H1 (cell line): ENCODE data around the gene PHACTR1. TPM values are rescaled to one million over a fixed set of nuclear protein-coding genes. Genes with fewer than 3 reads are reported as not detected.

Experiments used
- CREB1 ChIP-seq: IDR thresholded peaks from 2 replicates; pipeline ENCODE4 v1.6.1; 2012; ENCODE audit warnings: inconsistent platforms
- MAFK ChIP-seq: IDR thresholded peaks from 2 replicates; pipeline ENCODE4 v1.6.1; 2012; ENCODE audit warnings: low read depth, mild to moderate bottlenecking, improper control_type of control experiment, low read length
- RFX5 ChIP-seq: IDR thresholded peaks from 2 replicates; pipeline ENCODE4 v1.6.1; 2011; ENCODE audit warnings: low read depth, low read length, improper control_type of control experiment, borderline replicate concordance
- polyA plus RNA-seq, 7 experiments: library from polyadenylated mRNA; depleted of rRNA in 3 of 7; stranded (reverse) in 5 of 7; unstranded in 2 of 7; fragments of >200 nt in 5 of 7; fragments of 200-250 nt in 2 of 7; gene quantifications; 1 replicate in 5 of 7; 2 replicates in 1 of 7; 4 replicates in 1 of 7; pipeline versions ENCODE4 v1.2.1 to v1.2.3, GENCODE V29; 2011 to 2013; ENCODE audit warnings: missing spikeins in 2 of 7, mixed read lengths in 2 of 7
- total RNA-seq: library from RNA; stranded (reverse); fragmentation: NEBNext Ultra II Directional; extraction: Animal tissue kit (Norgen Biotek cat#: 25700); gene quantifications from 2 replicates; pipeline ENCODE4 v1.2.1, GENCODE V29; 2021
- TF ChIP-seq, protein P1 (sequence below): IDR thresholded peaks from 2 replicates; pipeline ENCODE4 v1.6.1; 2012; ENCODE audit warnings: low read length, inconsistent platforms

PHACTR1 gene
- total and polyA plus RNA-seq, 2 of the 8 experiments (the other 6 are each of a cell fraction or from before 2014, with no cell fraction given) = 3.9 to 17.1 TPM

DNA sequence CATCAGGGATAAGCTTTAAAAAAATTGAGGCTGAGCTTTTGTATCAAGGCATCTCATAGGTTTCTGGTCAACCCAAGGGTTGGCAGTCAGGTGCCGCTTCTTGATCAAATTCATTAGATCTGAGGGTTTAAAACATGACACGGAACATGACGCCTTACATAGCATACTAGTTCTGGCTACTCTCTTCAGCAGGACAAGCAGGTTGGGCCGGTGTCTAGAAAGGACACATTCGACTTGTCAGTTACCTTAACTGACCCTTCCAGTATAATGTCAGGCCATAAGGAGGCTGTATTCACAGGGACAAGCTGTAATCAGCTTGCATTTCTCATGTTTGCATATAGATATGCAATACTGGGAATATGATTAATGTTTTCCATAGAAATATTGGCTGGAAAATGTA lies 65.6 kb downstream of the PHACTR1 start (continued):
- TF ChIP-seq, protein P1, sequence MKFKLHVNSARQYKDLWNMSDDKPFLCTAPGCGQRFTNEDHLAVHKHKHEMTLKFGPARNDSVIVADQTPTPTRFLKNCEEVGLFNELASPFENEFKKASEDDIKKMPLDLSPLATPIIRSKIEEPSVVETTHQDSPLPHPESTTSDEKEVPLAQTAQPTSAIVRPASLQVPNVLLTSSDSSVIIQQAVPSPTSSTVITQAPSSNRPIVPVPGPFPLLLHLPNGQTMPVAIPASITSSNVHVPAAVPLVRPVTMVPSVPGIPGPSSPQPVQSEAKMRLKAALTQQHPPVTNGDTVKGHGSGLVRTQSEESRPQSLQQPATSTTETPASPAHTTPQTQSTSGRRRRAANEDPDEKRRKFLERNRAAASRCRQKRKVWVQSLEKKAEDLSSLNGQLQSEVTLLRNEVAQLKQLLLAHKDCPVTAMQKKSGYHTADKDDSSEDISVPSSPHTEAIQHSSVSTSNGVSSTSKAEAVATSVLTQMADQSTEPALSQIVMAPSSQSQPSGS = no peak
- TF ChIP-seq CREB1 (no peak), MAFK (no peak), RFX5 (no peak)
